Thyroid gland (tissue), 4 donors: ENCODE results near the gene SEC63.

Experiments
- POLR2A ChIP-seq, 2 donors: fragments of 450-650 bp; IDR thresholded peaks; one replicate each; pipeline ENCODE4 v1.6.1; 2017; ENCODE audit warnings: antibody characterized with exemption in 2 of 2, mild to moderate bottlenecking in 2 of 2, moderate library complexity in 1 of 2
- TF ChIP-seq, protein P1 (sequence below), 6 experiments: fragments of 200-600 bp in 3 of 6; fragments of 450-650 bp in 3 of 6; sonication (generic) in 3 of 6; IDR thresholded peaks; one replicate each; pipeline ENCODE4 v1.5.1; 2016 to 2019; ENCODE audit warnings: antibody characterized with exemption in 6 of 6, mild to moderate bottlenecking in 2 of 6, inconsistent platforms in 1 of 6, moderate library complexity in 1 of 6

DNA sequence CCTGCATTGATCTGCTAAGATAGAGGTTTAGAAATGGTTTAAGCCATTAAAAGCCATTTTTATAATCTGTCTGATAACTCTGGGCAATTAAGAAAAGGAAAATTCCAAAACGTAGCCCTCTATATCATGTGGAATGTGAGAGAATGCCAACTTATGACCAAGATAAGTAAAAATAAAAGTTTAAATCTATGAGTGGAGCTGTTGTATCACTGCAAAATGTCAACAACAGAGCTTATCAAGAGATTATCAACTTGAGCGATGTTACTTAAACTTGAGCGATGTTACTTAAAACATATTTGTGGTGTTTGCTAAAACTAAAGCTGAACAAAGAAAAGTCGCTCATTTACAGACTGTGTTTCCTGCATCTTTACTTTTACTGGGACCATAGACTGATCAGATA, 87.0 kb downstream of the SEC63 start:
- TF ChIP-seq, protein P1, sequence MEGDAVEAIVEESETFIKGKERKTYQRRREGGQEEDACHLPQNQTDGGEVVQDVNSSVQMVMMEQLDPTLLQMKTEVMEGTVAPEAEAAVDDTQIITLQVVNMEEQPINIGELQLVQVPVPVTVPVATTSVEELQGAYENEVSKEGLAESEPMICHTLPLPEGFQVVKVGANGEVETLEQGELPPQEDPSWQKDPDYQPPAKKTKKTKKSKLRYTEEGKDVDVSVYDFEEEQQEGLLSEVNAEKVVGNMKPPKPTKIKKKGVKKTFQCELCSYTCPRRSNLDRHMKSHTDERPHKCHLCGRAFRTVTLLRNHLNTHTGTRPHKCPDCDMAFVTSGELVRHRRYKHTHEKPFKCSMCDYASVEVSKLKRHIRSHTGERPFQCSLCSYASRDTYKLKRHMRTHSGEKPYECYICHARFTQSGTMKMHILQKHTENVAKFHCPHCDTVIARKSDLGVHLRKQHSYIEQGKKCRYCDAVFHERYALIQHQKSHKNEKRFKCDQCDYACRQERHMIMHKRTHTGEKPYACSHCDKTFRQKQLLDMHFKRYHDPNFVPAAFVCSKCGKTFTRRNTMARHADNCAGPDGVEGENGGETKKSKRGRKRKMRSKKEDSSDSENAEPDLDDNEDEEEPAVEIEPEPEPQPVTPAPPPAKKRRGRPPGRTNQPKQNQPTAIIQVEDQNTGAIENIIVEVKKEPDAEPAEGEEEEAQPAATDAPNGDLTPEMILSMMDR (IDR thresholded peaks at IDR 0.05) = no peak
- no peak for TF ChIP-seq POLR2A (IDR thresholded peaks at IDR 0.05)
